HG03354 (cell line): Measurements from ENCODE around the gene FZD7.

Experiments
- ATAC-seq: cut with Tn5 transposase; IDR thresholded peaks from one replicate; pipeline ENCODE4 v1.9.1; 2021; ENCODE audit warnings: mild to moderate bottlenecking; ENCODE audit not compliant: unreplicated experiment, poor library complexity, severe bottlenecking

The FZD7 gene

GRCh38 chr2:202061695-202062094 is 28.0 kb downstream of the FZD7 start:
- ATAC-seq: no peak

- no peak for ATAC-seq
Observed at GRCh38 chr2:202064171-202064880, 30.7 kb downstream of the FZD7 start.

- ATAC-seq: no peak
Observed at GRCh38 chr2:202064881-202065230, 31.2 kb downstream of the FZD7 start.

- ATAC-seq: no peak
Observed at GRCh38 chr2:202065876-202066275, 32.2 kb downstream of the FZD7 start.

- no peak for ATAC-seq
Observed at GRCh38 chr2:202066875-202067274, 33.2 kb downstream of the FZD7 start.

GRCh38 chr2:202067589-202067988 is 33.9 kb downstream of the FZD7 start:
- ATAC-seq: no peak

- ATAC-seq: no peak
Observed at GRCh38 chr2:202069170-202070067, 35.8 kb downstream of the FZD7 start.

- no peak for ATAC-seq
Observed at GRCh38 chr2:202071107-202071506, 37.5 kb downstream of the FZD7 start.

- no peak for ATAC-seq
Observed at GRCh38 chr2:202072226-202072625, 38.6 kb downstream of the FZD7 start.

- ATAC-seq: no peak
Observed at GRCh38 chr2:202072737-202073401, 39.2 kb downstream of the FZD7 start, which contains the start of gene KIAA2012. Gene KIAA2012, plus strand, starts transcription at chr2:202073255. Its CDS starts 373 bp downstream, at chr2:202073628.

GRCh38 chr2:202074324-202074723 is 40.7 kb downstream of the FZD7 start:
- no peak for ATAC-seq

GRCh38 chr2:202079310-202079709 is 45.7 kb downstream of the FZD7 start:
- ATAC-seq: no peak

- ATAC-seq: no peak
Observed at GRCh38 chr2:202084265-202084664, 50.6 kb downstream of the FZD7 start.
